Activated naive CD4-positive, alpha-beta T cell treated with anti-CD3 and anti-CD28 coated beads, Interleukin-2, amount 50 U/mL, for 16 hours (primary cell): Measurements from ENCODE around the gene C2CD5.

Source experiments
- DNase-seq: peaks from one replicate; pipeline ENCODE4 v3.0.0-alpha.2; 2020

C2CD5 gene

DNA sequence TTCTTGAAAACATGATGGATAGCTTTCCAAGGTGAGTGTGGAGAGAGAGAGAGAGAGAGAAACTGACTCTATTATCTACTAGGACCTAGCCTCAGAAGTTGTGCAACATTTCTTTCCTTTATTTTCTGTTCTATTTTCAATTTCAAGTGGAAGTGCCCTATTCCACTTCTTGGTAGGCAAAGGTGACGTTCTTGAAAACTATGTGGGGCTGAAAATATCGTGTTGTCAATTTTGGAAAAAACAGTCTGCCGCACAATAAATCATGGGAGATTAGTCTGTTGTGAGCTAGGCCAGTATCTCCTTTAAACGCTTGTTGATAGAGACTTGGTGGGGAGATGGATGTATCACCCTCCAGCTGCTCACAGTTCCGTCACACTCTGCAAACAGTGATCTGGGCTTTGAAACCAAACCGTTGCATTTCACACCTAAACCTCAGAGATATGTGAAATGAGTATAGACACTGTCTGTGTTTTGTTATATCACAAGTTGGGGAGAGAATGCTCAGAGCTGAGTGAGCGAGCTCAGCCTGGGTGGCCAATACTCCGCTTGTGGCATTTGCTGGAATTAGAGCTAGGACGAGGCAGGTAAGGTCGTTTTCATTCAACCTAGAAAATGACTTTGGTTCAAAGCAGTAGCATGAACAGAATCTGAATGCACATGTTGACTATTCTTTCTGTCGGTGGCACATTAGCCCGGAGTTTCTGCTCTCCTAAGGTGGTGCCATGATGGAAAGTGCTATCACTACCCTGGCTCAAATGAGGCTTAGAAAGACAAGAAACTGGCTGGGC is 134.8 kb downstream of the C2CD5 start:
- DNase-seq, result no peak

DNA sequence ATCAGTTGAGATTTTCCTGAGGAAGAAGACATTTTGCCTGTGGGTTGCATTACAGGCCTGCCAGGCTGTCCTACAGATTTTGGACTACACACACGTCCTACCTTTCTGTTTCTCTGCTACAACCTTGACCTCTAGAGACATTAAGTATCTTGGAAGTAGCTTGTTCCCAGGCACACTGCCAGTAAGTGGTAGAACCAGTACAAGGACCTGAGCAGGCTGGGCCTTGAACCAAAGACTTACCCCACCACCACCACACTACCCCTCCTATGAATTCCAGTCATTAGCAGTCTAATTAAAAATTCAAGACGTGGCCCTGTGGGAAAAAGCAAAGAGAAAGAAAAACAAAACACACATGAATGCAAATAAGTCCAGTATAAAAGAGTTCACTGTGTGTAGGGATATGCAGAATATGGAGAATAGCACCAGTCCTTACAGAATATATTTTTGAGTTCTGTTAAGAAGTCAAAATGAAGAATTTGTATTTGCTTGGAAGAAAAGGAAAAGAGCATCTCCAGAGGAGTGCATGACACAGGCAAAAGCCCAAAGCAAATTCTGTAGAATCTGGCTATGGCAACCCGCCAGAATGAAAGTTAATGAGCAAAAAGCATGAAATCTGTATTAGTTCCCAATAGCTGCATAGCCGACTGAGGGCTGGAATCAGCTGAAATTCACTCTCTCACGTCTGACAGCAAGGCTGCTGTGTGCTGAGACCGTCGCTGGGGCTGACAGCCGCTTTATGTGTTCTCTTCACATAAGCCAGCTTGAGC is 135.5 kb downstream of the C2CD5 start:
- DNase-seq, result no peak

DNA sequence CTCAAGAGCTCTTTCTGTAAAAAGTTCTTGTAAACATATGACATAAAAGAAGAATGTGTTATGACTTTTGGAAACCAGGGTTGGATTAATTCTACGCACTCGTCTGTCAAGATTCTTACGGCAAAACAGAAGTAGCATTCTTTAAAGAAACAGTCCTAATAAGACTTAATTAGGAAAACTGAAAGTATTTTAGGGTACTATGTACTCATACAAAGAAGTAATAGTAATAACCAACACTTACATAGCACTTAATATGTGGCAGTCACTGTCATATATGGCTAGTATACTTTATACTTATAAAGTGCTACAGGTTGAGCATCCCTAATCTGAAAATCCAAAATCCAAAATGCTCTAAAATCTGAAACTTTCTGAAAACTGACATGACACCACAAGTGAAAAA is 136.9 kb downstream of the C2CD5 start:
- DNase-seq, result no peak

DNA sequence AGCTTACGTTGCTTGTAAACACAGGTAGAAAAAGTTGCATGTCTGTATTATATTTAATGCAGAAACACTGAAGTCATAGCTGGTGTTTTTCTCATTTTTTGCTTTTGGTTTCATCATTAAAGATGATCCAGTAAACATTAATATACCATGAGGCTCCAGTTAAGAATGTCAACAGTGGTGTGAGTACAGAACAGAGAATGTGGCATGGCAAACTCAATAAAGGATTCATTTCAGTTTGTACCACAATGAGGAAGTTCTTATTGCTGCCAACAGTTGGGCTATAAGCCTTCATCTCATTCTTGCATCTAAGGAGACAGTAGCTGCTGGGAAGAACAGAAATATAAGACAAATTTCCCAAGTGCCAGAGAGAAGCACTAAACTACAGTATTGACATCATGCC is 137.7 kb downstream of the C2CD5 start:
- no peak for DNase-seq

DNA sequence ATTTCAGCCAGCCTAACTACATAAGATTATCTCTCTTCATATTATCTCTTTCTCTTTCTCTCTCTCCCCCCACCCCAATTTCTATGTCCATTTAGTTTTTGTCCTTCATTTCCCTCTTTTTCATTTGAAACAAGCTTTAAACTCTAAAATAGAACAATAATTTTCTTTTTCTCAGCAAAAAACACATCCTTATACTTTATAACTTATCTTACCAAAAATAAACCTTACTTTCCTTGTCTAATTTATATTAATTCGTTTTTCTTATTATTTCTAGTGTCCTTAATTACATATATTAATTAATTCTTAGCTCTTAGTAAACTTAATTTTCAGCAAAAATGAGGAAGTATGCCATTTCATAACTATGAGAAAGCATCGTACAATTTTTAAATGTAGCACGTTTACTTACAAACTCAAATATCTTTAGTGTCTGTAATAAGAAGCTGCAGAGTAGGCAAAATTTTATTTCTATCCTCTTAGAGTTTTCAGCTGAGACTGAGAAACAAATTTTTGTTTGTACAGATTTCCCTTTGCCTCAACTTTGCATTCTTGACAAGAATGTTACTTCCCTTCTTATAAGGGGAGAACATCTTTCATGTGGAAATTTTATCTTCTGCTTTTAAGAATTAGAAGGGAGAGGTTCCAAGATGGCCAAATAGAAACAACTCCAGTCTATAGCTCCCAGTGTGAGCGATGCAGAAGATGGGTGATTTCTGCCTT is 144.7 kb downstream of the C2CD5 start:
- DNase-seq, result no peak
